Choroid plexus epithelial cell (primary cell): Measurements from ENCODE around the gene NFYC.
A peak's percentile ranks its signal among the peaks of the same experiment; 100 is the strongest.

Experiments
- DNase-seq: peaks from one replicate; pipeline ENCODE4 v3.0.0-alpha.2; 2010; ENCODE audit warnings: low read depth
- H3K4me3 ChIP-seq: 2 replicates; pipeline ENCODE4 v1.5.1; 2011; ENCODE audit warnings: low read depth, mild to moderate bottlenecking, control low read depth, low read length, moderate library complexity
- CTCF ChIP-seq: conservative IDR thresholded peaks from 2 replicates; pipeline ENCODE4 v1.5.1; 2011; ENCODE audit warnings: low read depth, mild to moderate bottlenecking, control low read depth, inconsistent platforms, low read length, moderate library complexity

The NFYC gene

DNA sequence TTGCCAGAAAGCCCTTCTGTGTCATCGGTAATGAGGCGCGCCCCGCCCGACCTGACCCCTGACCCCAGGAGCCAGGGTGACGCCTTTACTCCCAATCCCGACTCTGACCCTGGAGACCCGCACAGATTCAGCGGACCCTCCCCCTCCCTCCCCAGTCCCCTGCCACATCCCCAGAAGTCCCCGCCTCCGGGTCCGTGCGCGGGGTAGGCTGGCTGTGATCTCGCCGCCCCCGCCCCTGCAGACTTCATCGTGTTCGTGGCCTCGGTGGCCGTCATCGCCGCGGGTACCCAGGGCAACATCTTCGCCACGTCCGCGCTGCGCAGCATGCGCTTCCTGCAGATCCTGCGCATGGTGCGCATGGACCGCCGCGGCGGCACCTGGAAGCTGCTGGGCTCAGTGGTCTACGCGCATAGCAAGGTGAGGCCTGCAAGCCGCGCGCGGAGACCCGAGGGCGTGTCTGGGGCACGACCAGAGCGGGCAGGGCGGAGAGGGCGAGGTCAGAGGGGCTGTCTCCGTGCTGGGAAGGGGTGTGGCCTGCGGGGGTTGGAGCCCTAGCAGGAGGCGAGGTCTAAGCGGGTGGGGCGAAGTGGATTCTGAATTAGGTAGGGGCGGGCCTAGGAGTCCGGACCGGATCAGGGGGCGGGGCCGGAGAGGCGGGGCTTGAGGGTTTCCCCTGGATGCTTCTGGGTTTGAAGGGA is 126.9 kb downstream of the NFYC start:
- TF ChIP-seq CTCF, result no peak
- peak overlapping the region; percentile 52 for H3K4me3 ChIP-seq
- peak; percentile 19 for DNase-seq

DNA sequence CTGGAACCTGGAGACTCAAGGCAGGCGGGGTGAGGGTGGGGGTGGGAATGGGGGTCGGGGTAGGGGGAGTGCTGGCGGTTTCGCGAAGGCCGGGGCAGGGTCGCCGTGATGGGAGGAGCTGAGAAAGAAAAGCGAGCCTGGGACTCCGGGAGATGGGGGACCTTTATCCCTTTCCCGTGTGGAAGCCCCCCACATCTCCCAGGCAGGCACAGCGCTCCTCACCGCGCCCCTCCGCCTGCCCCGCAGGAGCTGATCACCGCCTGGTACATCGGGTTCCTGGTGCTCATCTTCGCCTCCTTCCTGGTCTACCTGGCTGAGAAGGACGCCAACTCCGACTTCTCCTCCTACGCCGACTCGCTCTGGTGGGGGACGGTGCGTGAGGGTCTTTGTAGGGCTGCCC is 127.6 kb downstream of the NFYC start:
- DNase-seq, result no peak
- no peak overlapping the region for H3K4me3 ChIP-seq
- TF ChIP-seq CTCF, result no peak

GRCh38 chr1:40820251-40820797 is 128.8 kb downstream of the NFYC start:
- peak; percentile 13 for TF ChIP-seq CTCF
- DNase-seq, result no peak
- no peak overlapping the region for H3K4me3 ChIP-seq
